IMR-90 (cell line): ENCODE data around the gene ZNF385D. TPM values are rescaled to one million over a fixed set of nuclear protein-coding genes. Genes with fewer than 3 reads are reported as not detected.

ENCODE experiments used
- ATAC-seq: fragments of 200-7000 bp; cut with Tn5 transposase; 2 replicates; pipeline ENCODE4 v1.9.1; 2020; ENCODE audit warnings: low read depth, mild to moderate bottlenecking, moderate library complexity
- BruUV-seq: library from RNA; stranded (reverse); fragments of 400-500 nt; replicated peaks from 2 replicates; lab custom pipeline; 2021; lab: Mats Ljungman, UMichigan
- CTCF ChIA-PET: fragments of 300-600 bp; formaldehyde crosslinking; extraction: SDS; loops from one replicate; lab custom pipeline; 2021; ENCODE audit warnings: antibody characterized with exemption; lab: Yijun Ruan, JAX
- POLR2A ChIA-PET: fragments of 300-600 bp; sonication (Branson Sonifier 250); formaldehyde crosslinking; loops from one replicate; lab custom pipeline; 2022; ENCODE audit warnings: antibody characterized with exemption; ENCODE audit not compliant: unreplicated experiment; lab: Charles Lee
- DNase-seq: peaks from one replicate; pipeline ENCODE4 v3.0.0; 2013
- H2AFZ ChIP-seq: replicated peaks from 2 replicates; pipeline ENCODE3; 2013; ENCODE audit warnings: low read length, mild to moderate bottlenecking; ENCODE audit not compliant: poor library complexity
- H2AK5ac ChIP-seq: 2 replicates; pipeline ENCODE4 v1.6.1; 2013; ENCODE audit warnings: low read depth, low read length, inconsistent platforms
- H2AK9ac ChIP-seq: replicated peaks from 2 replicates; pipeline ENCODE3; 2013; ENCODE audit warnings: mild to moderate bottlenecking, low read depth, low read length, moderate library complexity; ENCODE audit not compliant: poor library complexity
- H2BK120ac ChIP-seq: 2 replicates; pipeline ENCODE4 v1.6.1; 2013; ENCODE audit warnings: low read depth, low read length, inconsistent platforms
- H2BK15ac ChIP-seq: 3 replicates; pipeline ENCODE4 v1.6.1; 2013; ENCODE audit warnings: low read depth, low read length, inconsistent platforms
- H2BK20ac ChIP-seq: 2 replicates; pipeline ENCODE4 v1.6.1; 2013; ENCODE audit warnings: low read depth, mild to moderate bottlenecking, inconsistent platforms, low read length, moderate library complexity
- H2BK5ac ChIP-seq: 2 replicates; pipeline ENCODE4 v1.6.1; 2013; ENCODE audit warnings: mild to moderate bottlenecking, low read depth, low read length, inconsistent platforms; ENCODE audit not compliant: poor library complexity, severe bottlenecking
- H3K14ac ChIP-seq: replicated peaks from 2 replicates; pipeline ENCODE4 v1.6.1; 2013; ENCODE audit warnings: low read depth, low read length, inconsistent platforms
- H3K18ac ChIP-seq: 2 replicates; pipeline ENCODE4 v1.6.1; 2013; ENCODE audit warnings: low read depth, low read length, control low read depth
- H3K23ac ChIP-seq: 2 replicates; pipeline ENCODE4 v1.6.1; 2013; ENCODE audit warnings: low read depth, low read length, inconsistent platforms
- H3K27ac ChIP-seq: 2 replicates; pipeline ENCODE4 v1.5.1; 2013; ENCODE audit warnings: mild to moderate bottlenecking, control low read depth, low read length; ENCODE audit not compliant: insufficient read depth
- H3K27me3 ChIP-seq: 2 replicates; pipeline ENCODE4 v1.6.1; 2013; ENCODE audit warnings: low read length; ENCODE audit not compliant: control insufficient read depth, insufficient read depth
- H3K36me3 ChIP-seq: 2 replicates; pipeline ENCODE4 v1.6.1; 2013; ENCODE audit warnings: low read length, mixed read lengths; ENCODE audit not compliant: control insufficient read depth, insufficient read depth
- H3K4ac ChIP-seq: 2 replicates; pipeline ENCODE4 v1.6.1; 2013; ENCODE audit warnings: low read depth, low read length, inconsistent platforms
- H3K4me1 ChIP-seq: 2 replicates; pipeline ENCODE4 v1.6.1; 2013; ENCODE audit warnings: low read length, mixed read lengths; ENCODE audit not compliant: control insufficient read depth, insufficient read depth
- H3K4me2 ChIP-seq: 2 replicates; pipeline ENCODE4 v1.6.1; 2013; ENCODE audit warnings: low read depth, mild to moderate bottlenecking, control low read depth, low read length, moderate library complexity
- H3K4me3 ChIP-seq: 2 replicates; pipeline ENCODE4 v1.5.1; 2013; ENCODE audit warnings: low read depth, mild to moderate bottlenecking, control low read depth, low read length, moderate library complexity; ENCODE audit not compliant: insufficient read depth
- H3K56ac ChIP-seq: 2 replicates; pipeline ENCODE4 v1.6.1; 2013; ENCODE audit warnings: low read length, inconsistent platforms; ENCODE audit not compliant: insufficient read depth; ENCODE audit errors: extremely low read depth
- H3K79me1 ChIP-seq, 2 experiments: 2 replicates each; pipeline ENCODE4 v1.6.1; 2013; ENCODE audit warnings: low read length in 2 of 2, inconsistent platforms in 1 of 2, low read depth in 1 of 2
- H3K9ac ChIP-seq: 2 replicates; pipeline ENCODE4 v1.6.1; 2013; ENCODE audit warnings: low read depth, low read length, control low read depth
- H3K9me1 ChIP-seq: 2 replicates; pipeline ENCODE4 v1.6.1; 2013; ENCODE audit warnings: low read length, inconsistent platforms; ENCODE audit not compliant: insufficient read depth
- H3K9me3 ChIP-seq: 2 replicates; pipeline ENCODE4 v1.6.1; 2013; ENCODE audit warnings: low read length; ENCODE audit not compliant: control insufficient read depth, insufficient read depth
- H4K20me1 ChIP-seq: 2 replicates; pipeline ENCODE4 v1.6.1; 2013; ENCODE audit warnings: low read length, inconsistent platforms; ENCODE audit not compliant: insufficient read depth
- H4K5ac ChIP-seq: 2 replicates; pipeline ENCODE4 v1.6.1; 2013; ENCODE audit warnings: mild to moderate bottlenecking, low read depth, low read length, control low read depth
- H4K8ac ChIP-seq, 2 experiments: 2 replicates each; pipeline ENCODE4 v1.6.1; 2013; ENCODE audit warnings: low read depth in 2 of 2, low read length in 2 of 2, control low read depth in 1 of 2, inconsistent platforms in 1 of 2
- H4K91ac ChIP-seq: 2 replicates; pipeline ENCODE4 v1.6.1; 2013; ENCODE audit warnings: low read depth, low read length, inconsistent platforms; ENCODE audit not compliant: insufficient read depth
- POLR2A ChIP-seq: IDR thresholded peaks from 2 replicates; pipeline ENCODE4 v1.6.1; 2012; ENCODE audit warnings: mild to moderate bottlenecking, low read depth, low read length
- WGBS, 2 experiments: methylation state at CpG; one replicate each; pipeline versions ENCODE4 v1.1.5 to v1.1.7; 2013; ENCODE audit warnings: missing lambda C conversion rate in 2 of 2; ENCODE audit not compliant: insufficient read length in 1 of 2; ENCODE audit errors: extremely low coverage in 2 of 2; 5-methylcytosine and 5-hydroxymethylcytosine counted together
- dilution Hi-C: fragments of 300-500 bp; cut with HindIII; formaldehyde crosslinking; loops from one replicate; pipeline ENCODE4 v1.14.3; 2018; ENCODE audit warnings: low sequenced_read_pairs; ENCODE audit not compliant: unreplicated experiment
- in situ Hi-C: fragments of 300-500 bp; cut with MboI; formaldehyde crosslinking; loops from 3 replicates; pipeline ENCODE4 v1.14.3; 2019; ENCODE audit warnings: low sequenced_read_pairs, inconsistent platforms, mixed read lengths
- intact Hi-C: fragments of 100-400 bp; cut with micrococcal nuclease; formaldehyde crosslinking; loops from 2 replicates; pipeline ENCODE4 v1.10.0; 2022
- polyA plus RNA-seq, 3 experiments: library from polyadenylated mRNA; depleted of rRNA; stranded (reverse); fragments of >200 nt; gene quantifications; 2 replicates each; pipeline ENCODE4 v1.2.3, GENCODE V29; 2012; ENCODE audit warnings: low replicate concordance in 1 of 3
- total RNA-seq: library from RNA; depleted of rRNA; stranded (reverse); fragments of >200 nt; gene quantifications from 2 replicates; pipeline ENCODE4 v1.2.3, GENCODE V29; 2012

Gene ZNF385D
- total and polyA plus RNA-seq, 2 of the 4 experiments (the other 2 are of a cell fraction), result 0.18 to 2.4 TPM

DNA sequence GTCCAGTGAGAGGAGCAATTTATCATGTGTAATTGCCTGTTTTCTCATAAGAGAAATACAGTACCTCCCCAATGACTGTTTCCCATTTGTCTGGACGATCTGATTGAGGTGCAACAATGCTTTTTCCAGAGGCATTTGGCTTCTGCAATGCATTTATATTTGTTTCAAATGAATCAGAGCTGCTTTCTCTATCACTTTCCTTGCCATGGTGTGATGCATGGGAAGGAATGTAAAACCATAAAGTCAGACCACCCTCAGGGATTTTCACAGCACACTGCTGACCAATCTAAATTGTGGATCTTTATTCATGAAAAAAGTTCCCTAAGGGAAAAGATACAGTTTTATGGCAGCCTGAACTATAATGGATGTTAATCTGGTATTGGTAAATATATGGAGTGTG, 333.0 kb downstream of the ZNF385D start:
- no peak for DNase-seq

More for the DNA sequence above, 333.0 kb downstream of the ZNF385D start:
- Histone ChIP-seq H3K18ac (no peak overlapping the region), H3K9ac (no peak overlapping the region), H2BK15ac (no peak overlapping the region), H4K8ac (no peak overlapping the region), H3K14ac (no peak overlapping the region), H3K9me3 (no peaks in the 10 kb centered on the region), H3K9me1 (no peaks in the 10 kb centered on the region), H2AFZ (no peak overlapping the region), H2BK120ac (no peak overlapping the region), H2BK5ac (no peak overlapping the region), H3K27ac (no peak overlapping the region), H3K27me3 (no peaks in the 10 kb centered on the region), H3K56ac (no peak overlapping the region), H2AK9ac (no peak overlapping the region), H2BK20ac (no peak overlapping the region), H2AK5ac (no peak overlapping the region), H3K4me1 (no peaks in the 10 kb centered on the region), H4K20me1 (no peaks in the 10 kb centered on the region), H3K4ac (no peak overlapping the region), H3K79me1 (no peaks in the 10 kb centered on the region), H3K36me3 (no peaks in the 10 kb centered on the region), H3K23ac (no peak overlapping the region), H4K91ac (no peak overlapping the region), H4K5ac (no peak overlapping the region), H3K4me2 (no peak overlapping the region), H3K4me3 (no peak overlapping the region)
- no CpG with 5 or more reads among the region's 1 CpG for WGBS, 2 experiments
- ChIA-PET CTCF (no interaction called here), POLR2A (no interaction called here)
- in situ Hi-C loops (no loop called here), intact Hi-C loops (no loop called here), dilution Hi-C loops (no loop called here)
- no peak for TF ChIP-seq POLR2A
- BruUV-seq, result no TSS peak
- no peak for ATAC-seq
